Measurements from ENCODE around the gene C9orf78.
"Not testable (repeated sequence)": the region's sequence is repeated elsewhere in the genome, so short reads cannot be mapped to it uniquely, and the experiment has no call there.

The C9orf78 gene

GRCh38 chr9:129810116-129810515 lies 25.0 kb downstream of the C9orf78 start:
- no peak for DNase-seq

GRCh38 chr9:129809346-129809745 lies 25.7 kb downstream of the C9orf78 start:
- no peak for DNase-seq

DNA sequence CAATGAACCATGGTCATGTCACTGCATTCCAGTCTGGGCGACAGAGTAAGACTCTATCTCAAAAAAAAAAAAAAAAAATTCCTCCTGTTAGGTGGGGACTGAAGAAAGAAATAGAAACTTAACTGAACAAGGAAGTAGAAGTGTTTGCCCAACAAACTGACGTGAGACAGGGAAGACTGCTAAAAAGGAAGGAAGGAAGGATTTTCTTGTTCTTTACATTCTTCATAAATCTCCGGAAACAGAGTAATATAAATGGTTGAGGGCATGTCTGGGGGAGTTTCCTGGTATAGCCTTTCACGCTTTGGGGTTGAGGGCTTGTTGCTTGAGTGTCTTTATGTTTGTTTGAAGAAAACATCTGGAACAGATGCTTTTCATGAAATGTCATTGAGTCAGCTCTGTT lies 29.0 kb downstream of the C9orf78 start:
- DNase-seq: no peak

DNA sequence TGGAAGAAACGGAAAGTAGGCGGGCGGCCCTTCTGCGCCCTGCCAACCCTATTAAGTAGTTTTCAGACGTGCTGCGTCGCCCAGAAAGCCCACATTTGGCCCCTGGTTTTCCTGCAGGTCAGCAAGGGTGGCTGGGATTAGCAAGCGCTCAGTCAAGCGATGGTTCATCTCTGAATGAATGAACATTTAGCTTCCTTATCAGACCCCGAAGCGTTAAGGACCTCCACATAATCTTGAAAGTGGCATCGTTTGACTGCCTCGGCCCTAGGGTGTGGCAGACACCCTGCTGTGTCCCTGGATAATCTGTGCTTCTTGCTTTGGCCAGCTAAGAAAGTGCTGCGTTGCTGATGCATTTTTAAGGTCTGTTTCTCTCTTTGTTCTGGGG lies 31.4 kb downstream of the C9orf78 start:
- DNase-seq: no peak

GRCh38 chr9:129802833-129803675 lies 32.0 kb downstream of the C9orf78 start, which contains the start of gene TOR1B:
Gene TOR1B, plus strand, starts transcription at chr9:129803184. Its CDS starts 29 bp downstream, at chr9:129803213.
- DNase-seq: peak; percentile 87 to 93 (median 89)

DNA sequence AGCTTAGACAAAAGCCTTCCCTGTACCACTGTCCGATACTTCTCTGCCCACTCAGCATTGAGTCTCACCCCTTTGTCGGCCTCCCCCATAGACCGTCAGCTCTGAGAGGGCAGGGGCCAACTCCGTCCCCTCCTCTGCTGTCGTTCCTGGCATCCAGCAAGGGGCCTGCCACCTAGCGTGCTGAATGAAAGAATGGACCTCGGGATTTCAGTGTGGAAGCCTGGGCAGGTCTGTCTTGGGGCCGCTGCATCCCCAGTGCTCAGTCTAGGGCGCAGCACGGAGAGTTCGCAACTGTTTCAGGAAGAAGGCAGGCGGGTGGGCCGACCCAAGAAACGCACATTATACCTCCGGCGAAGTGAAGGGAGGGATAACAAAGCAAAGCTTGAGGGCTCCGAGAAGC lies 33.6 kb downstream of the C9orf78 start:
- no peak for DNase-seq

- DNase-seq: no peak
Observed at GRCh38 chr9:129798973-129799372, 36.1 kb downstream of the C9orf78 start.

- DNase-seq: not testable (repeated sequence)
Observed at GRCh38 chr9:129796029-129796428, 39.0 kb downstream of the C9orf78 start.

DNA sequence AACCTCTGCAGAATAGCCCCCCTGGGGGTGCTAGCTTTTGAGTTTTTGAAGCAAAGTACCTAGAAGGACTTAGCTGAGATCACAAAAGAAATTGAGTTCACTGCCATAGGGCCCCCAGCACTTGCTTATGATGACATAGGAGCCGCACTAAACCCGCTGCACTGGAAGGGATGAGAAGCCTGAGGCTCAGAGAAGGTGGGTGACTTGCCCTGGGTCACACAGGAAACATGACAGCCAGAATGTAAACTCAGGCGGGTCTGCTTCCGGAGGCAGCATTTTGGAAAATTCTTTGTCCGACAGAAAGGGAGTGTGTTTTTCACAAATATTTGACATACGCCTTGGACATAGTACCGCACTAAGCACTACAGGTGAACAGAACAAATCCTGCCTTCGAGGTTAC lies 40.5 kb downstream of the C9orf78 start:
- DNase-seq: no peak

DNA sequence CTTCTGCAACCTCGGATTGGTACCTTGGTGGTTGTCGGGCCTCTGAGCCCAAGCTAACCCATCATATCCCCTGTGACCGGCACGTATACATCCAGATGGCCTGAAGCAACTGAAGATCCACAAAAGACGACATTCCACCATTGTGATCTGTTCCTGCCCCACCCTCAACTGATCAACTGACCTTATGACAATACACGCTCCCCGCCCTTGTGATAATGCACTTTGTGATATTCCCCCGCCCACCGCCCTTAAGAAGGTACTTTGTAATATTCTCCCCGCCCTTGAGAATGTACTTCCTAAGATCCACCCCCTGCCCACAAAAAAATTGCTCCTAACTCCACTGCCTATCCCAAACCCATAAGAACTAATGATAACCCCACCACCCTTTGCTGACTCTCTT lies 48.6 kb downstream of the C9orf78 start:
- no peak for DNase-seq

- DNase-seq: no peak
Observed at GRCh38 chr9:129785866-129786265, 49.2 kb downstream of the C9orf78 start.

DNA sequence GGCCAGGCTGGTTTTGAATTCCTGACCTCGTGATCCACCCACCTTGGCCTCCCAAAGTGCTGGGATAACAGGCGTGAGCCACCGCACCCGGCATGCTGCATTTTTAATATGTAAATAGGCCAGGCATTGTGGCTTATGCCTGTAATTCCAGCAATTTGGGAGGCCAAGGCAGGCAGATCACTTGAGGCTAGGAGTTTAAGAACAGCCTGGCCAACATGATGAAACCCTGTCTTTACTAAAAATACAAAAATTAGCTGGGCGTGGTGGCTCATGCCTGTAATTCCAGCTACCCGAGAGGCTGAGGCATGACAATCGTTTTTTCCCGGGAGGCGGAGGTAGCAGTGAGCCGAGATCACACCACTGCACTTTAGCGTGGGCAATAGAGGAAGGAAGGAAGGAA lies 50.1 kb downstream of the C9orf78 start:
- not testable (repeated sequence) for DNase-seq

GRCh38 chr9:129783516-129784361 lies 51.3 kb downstream of the C9orf78 start:
- peak; percentile 19 to 70 (median 59) for DNase-seq

DNA sequence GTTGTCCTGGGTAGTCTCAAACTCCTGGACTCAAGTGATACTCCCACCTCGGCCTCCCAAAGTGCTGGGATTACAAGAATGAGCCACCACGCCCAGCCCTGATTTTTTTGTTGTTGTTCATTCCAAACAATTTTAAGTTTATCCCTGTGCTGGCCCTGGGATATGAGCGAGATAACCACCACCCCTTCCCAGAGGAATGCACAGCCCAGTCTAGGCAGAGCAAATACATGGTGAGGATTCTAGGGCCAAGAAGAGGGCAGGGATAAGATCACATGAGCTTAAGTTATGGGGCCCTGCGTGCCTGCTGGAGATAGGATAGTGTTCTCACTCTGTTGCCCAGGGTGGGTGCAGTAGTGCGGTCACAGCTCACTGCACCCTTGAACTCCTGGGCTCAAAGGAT lies 53.1 kb downstream of the C9orf78 start:
- no peak for DNase-seq

- DNase-seq: no peak
Observed at GRCh38 chr9:129781131-129781530, 53.9 kb downstream of the C9orf78 start.

DNA sequence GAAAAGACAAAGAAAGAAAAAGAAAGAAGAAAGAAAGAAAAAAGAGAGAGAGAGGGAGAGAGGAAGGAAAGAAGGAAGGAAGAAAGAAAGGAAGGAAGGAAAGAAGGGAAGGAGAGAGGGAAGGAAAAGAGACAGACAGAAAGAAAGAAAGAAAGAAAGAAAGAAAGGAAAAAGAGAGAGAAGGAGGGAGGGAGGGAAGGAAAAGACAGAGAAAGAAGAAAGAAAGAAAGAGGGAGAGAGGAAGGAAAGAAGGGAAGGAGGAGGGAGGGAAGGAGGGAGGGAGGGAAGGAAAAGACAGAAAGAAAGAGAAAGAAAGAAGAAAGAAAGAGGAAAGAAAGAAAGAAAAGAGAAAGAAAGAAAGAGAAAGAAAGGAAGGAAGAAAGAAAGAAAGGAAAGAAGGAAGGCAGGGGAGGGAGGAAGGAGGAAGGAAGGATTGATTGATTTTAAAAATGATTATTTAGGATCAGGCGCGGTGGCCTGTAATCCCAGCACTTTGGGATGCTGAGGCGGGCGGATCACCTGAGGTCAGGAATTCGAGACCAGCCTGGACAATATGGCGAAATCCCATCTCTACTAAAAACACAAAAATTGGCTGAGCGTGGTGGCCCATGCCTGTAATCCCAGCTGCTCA lies 55.4 kb downstream of the C9orf78 start:
- no peak for DNase-seq

DNA sequence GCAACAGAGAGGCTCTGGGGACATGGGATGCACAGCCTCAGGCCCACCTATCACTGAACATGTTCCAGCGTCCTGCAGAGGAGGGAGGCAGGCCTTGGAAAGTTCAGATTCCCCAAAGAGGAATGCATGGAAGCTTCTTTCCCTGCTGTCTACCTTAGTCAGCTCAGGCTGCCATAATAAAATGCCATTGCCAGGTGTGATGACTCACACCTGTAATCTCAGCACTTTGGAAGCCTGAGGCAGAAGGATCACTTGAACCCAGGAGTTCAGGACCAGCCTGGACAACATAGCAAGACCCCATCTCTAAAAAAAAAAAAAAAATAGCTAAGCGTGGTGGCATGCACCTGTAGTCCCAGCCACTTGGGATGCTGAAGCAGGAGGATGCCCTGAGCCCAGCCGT lies 56.6 kb downstream of the C9orf78 start:
- DNase-seq: no peak

GRCh38 chr9:129777769-129778130 lies 57.3 kb downstream of the C9orf78 start:
- DNase-seq: no peak

Data from T-helper 1 cell (primary cell).